ENCODE data around the gene SLC9A5. TPM values are rescaled to one million over a fixed set of nuclear protein-coding genes. Genes with fewer than 3 reads are reported as not detected.

SLC9A5 gene
- total and polyA plus RNA-seq, 10 of the 15 experiments (the other 5 are each of a cell fraction or from before 2014, with no cell fraction given), result 0.26 to 5.7 (median 1.5) TPM

GRCh38 chr16:67207249-67208091 is 41.3 kb upstream of the SLC9A5 start:
- Histone ChIP-seq H2AFZ (ENCODE audit: control insufficient read depth, low read depth, low read length) (no peak overlapping the region), H3K27me3 (replicated peaks in 1 of 2; ENCODE audit: control insufficient read depth in 2 of 2, insufficient read depth in 2 of 2, low read length in 1 of 2) (no peaks in the 10 kb centered on the region), H3K4me1 (ENCODE audit: control insufficient read depth, insufficient read depth, low read length) (no peaks in the 10 kb centered on the region), H3K4me2 (ENCODE audit: control insufficient read depth, insufficient read depth) (no peak overlapping the region), H3K9ac (ENCODE audit: control insufficient read depth, insufficient read depth, low read length) (no peak overlapping the region), H3K27ac (ENCODE audit: control insufficient read depth, insufficient read depth) (no peak overlapping the region), H3K79me2 (ENCODE audit: control insufficient read depth, insufficient read depth, low read length) (no peaks in the 10 kb centered on the region), H3K9me3 (replicated peaks; ENCODE audit: control insufficient read depth, insufficient read depth, low read length) (no peaks in the 10 kb centered on the region), H3K36me3 (ENCODE audit: control insufficient read depth in 2 of 2, insufficient read depth in 2 of 2, low read length in 1 of 2) (peaks cover 0 to 11% of the 10 kb centered on the region in 2 experiments; a peak in 3 of 4 replicates), H4K20me1 (ENCODE audit: control insufficient read depth, insufficient read depth) (no peaks in the 10 kb centered on the region), H3K4me3 (no peak overlapping the region)
- ChIA-PET SMC1A (ENCODE audit: uncharacterized antibody, unreplicated experiment) (no interaction called here), RAD21 (ENCODE audit: unreplicated experiment) (interaction anchor here (1.0 kb wide), 1 partner anchor 71 kb away, joined by 3 read pairs; no protein-coding TSS in a partner anchor), CTCF (no interaction called here), POLR2A (no interaction called here)
- FAIRE-seq (no peak), ATAC-seq (no peak), DNase-seq (ENCODE audit: low read depth, low spot score) (no peak)
- in situ Hi-C loops (cut with MboI) (no loop called here), intact Hi-C loops (cut with micrococcal nuclease; ENCODE audit: unreplicated experiment) (no loop called here)
- no TSS peak for BruUV-seq (replicated peaks)
- 79% methylated on average over 21 of the region's 21 CpGs for WGBS (ENCODE audit: insufficient coverage, insufficient replicate concordance, low lambda C conversion rate, missing lambda C conversion rate)
- TF ChIP-seq, protein P1, sequence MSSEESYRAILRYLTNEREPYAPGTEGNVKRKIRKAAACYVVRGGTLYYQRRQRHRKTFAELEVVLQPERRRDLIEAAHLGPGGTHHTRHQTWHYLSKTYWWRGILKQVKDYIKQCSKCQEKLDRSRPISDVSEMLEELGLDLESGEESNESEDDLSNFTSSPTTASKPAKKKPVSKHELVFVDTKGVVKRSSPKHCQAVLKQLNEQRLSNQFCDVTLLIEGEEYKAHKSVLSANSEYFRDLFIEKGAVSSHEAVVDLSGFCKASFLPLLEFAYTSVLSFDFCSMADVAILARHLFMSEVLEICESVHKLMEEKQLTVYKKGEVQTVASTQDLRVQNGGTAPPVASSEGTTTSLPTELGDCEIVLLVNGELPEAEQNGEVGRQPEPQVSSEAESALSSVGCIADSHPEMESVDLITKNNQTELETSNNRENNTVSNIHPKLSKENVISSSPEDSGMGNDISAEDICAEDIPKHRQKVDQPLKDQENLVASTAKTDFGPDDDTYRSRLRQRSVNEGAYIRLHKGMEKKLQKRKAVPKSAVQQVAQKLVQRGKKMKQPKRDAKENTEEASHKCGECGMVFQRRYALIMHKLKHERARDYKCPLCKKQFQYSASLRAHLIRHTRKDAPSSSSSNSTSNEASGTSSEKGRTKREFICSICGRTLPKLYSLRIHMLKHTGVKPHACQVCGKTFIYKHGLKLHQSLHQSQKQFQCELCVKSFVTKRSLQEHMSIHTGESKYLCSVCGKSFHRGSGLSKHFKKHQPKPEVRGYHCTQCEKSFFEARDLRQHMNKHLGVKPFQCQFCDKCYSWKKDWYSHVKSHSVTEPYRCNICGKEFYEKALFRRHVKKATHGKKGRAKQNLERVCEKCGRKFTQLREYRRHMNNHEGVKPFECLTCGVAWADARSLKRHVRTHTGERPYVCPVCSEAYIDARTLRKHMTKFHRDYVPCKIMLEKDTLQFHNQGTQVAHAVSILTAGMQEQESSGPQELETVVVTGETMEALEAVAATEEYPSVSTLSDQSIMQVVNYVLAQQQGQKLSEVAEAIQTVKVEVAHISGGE (CRISPR knock-in tag; IDR thresholded peaks at IDR 0.05), result no peak
- TF ChIP-seq POLR2A (IDR thresholded peaks at IDR 0.05; ENCODE audit: low read depth, low read length) (peak; percentile 61), NR2C1 (IDR thresholded peaks at IDR 0.05) (no peak)
